Measurements from ENCODE around the gene GABRB2. TPM values are rescaled to one million over a fixed set of nuclear protein-coding genes. Genes with fewer than 3 reads are reported as not detected.

Gene GABRB2
- total RNA-seq, 1 experiment from 2014 or later: not detected

DNA sequence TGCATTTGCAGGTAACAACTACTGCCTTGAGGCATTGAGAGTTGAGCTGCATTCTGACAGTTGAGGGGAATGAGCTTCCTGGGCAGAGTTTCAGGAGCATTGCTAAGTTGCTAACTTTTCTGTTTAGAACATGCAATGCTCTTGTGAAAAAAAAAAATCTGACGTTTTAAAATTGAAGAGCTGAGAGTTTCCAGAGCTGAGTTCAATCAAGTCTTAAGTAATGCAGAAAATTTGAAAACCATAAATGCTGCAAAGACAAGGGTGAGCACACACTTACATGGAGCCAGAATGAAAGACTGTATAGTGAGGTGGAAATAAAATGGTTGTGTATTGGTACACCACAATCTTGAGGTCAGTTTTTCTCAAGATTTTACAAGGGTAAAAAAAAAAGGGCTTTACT lies 166.0 kb downstream of the GABRB2 start:
- no peak overlapping the region for H3K4me3 Mint-ChIP-seq (ENCODE audit: low read depth, unreplicated experiment)
- no peaks in the 10 kb centered on the region for H3K36me3 Mint-ChIP-seq (ENCODE audit: insufficient read depth, unreplicated experiment)
- intact Hi-C loops (cut with micrococcal nuclease; ENCODE audit: unreplicated experiment): no loop called here
- H3K27ac Mint-ChIP-seq (ENCODE audit: unreplicated experiment): no peak overlapping the region
- no peaks in the 10 kb centered on the region for H3K9me3 Mint-ChIP-seq (ENCODE audit: low read depth, unreplicated experiment)
- TF ChIP-seq, protein P1, sequence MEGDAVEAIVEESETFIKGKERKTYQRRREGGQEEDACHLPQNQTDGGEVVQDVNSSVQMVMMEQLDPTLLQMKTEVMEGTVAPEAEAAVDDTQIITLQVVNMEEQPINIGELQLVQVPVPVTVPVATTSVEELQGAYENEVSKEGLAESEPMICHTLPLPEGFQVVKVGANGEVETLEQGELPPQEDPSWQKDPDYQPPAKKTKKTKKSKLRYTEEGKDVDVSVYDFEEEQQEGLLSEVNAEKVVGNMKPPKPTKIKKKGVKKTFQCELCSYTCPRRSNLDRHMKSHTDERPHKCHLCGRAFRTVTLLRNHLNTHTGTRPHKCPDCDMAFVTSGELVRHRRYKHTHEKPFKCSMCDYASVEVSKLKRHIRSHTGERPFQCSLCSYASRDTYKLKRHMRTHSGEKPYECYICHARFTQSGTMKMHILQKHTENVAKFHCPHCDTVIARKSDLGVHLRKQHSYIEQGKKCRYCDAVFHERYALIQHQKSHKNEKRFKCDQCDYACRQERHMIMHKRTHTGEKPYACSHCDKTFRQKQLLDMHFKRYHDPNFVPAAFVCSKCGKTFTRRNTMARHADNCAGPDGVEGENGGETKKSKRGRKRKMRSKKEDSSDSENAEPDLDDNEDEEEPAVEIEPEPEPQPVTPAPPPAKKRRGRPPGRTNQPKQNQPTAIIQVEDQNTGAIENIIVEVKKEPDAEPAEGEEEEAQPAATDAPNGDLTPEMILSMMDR (IDR thresholded peaks at IDR 0.05; ENCODE audit: unreplicated experiment): no peak
- no peak for DNase-seq
- no peaks in the 10 kb centered on the region for H3K4me1 Mint-ChIP-seq (ENCODE audit: low read depth, unreplicated experiment)
- CTCF ChIA-PET: no interaction called here
- no peaks in the 10 kb centered on the region for H3K27me3 Mint-ChIP-seq (ENCODE audit: unreplicated experiment)
- no TSS peak for BruUV-seq (replicated peaks)

DNA sequence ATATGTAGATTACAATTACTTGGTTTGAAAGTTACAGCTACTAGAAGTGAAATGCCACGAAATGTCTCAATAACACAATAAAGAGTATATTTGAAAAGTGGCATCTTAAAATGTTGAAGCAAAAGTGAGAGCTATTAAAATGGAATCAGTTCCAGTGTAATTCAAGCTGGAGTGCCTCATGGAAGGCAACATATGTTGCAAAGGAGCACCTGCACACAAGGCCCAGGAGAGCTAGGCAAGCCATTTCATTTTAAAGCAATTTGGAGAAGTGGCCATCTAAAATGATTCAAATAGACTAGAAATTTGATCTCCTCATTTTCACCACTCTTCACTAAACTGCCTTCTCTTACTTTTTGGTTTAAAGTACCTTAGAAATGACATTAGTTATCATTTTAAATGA lies 167.8 kb downstream of the GABRB2 start:
- BruUV-seq (replicated peaks): no TSS peak
- DNase-seq: no peak
- TF ChIP-seq, protein P1 (IDR thresholded peaks at IDR 0.05; ENCODE audit: unreplicated experiment): no peak
- Mint-ChIP-seq H3K4me3 (ENCODE audit: low read depth, unreplicated experiment) (no peak overlapping the region), H3K36me3 (ENCODE audit: insufficient read depth, unreplicated experiment) (no peaks in the 10 kb centered on the region), H3K9me3 (ENCODE audit: low read depth, unreplicated experiment) (peaks cover 3% of the 10 kb centered on the region), H3K4me1 (ENCODE audit: low read depth, unreplicated experiment) (no peaks in the 10 kb centered on the region), H3K27ac (ENCODE audit: unreplicated experiment) (no peak overlapping the region), H3K27me3 (ENCODE audit: unreplicated experiment) (no peaks in the 10 kb centered on the region)
- intact Hi-C loops (cut with micrococcal nuclease; ENCODE audit: unreplicated experiment): no loop called here
- CTCF ChIA-PET: no interaction called here

DNA sequence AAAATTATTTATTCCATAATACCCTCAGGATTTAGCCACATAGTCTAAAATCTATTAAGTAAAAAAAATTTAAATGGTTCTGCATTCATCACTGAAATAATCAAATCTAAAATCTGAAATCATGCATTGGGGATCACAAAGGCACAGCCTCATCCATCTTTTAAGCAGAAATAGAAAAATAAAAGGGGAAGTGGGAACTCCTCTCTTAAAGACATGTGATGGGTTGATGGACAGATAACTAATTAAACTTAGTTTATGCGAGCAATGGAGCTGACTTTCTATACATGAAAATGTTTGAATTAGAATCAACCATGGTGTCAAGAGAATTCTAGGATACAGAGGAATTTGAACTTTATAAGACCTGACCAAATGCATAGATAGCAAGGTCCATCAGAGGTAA lies 170.5 kb downstream of the GABRB2 start:
- no peak for DNase-seq
- Mint-ChIP-seq H3K27me3 (ENCODE audit: unreplicated experiment) (no peaks in the 10 kb centered on the region), H3K4me3 (ENCODE audit: low read depth, unreplicated experiment) (no peak overlapping the region), H3K9me3 (ENCODE audit: low read depth, unreplicated experiment) (peaks cover 3% of the 10 kb centered on the region), H3K36me3 (ENCODE audit: insufficient read depth, unreplicated experiment) (no peaks in the 10 kb centered on the region), H3K27ac (ENCODE audit: unreplicated experiment) (no peak overlapping the region), H3K4me1 (ENCODE audit: low read depth, unreplicated experiment) (no peaks in the 10 kb centered on the region)
- intact Hi-C loops (cut with micrococcal nuclease; ENCODE audit: unreplicated experiment): no loop called here
- CTCF ChIA-PET: interaction anchor here (0.6 kb wide), 1 partner anchor 1133 kb away, joined by 3 read pairs; no protein-coding TSS in a partner anchor
- TF ChIP-seq, protein P1 (IDR thresholded peaks at IDR 0.05; ENCODE audit: unreplicated experiment): no peak
- no TSS peak for BruUV-seq (replicated peaks)

DNA sequence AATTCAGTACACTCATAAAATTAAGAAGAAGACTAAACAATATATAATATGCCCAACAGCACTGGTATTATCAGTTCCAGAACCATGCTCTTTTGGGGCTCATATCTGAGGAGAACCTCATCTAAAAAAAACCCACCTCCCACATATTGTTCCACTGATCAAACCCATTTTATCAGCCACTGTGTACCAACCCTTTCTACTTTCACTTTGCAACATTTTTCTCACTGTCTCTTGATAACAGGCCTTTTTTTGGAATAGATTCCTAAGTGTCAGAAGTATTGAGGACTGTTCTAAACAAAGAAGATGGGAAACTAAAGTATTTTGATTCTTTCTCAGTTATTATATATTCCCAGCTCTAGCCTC lies 173.2 kb downstream of the GABRB2 start:
- H3K9me3 Mint-ChIP-seq (ENCODE audit: low read depth, unreplicated experiment): peaks cover 6% of the 10 kb centered on the region
- H3K36me3 Mint-ChIP-seq (ENCODE audit: insufficient read depth, unreplicated experiment): no peaks in the 10 kb centered on the region
- BruUV-seq (replicated peaks): no TSS peak
- no peak overlapping the region for H3K27ac Mint-ChIP-seq (ENCODE audit: unreplicated experiment)
- DNase-seq: no peak
- H3K4me3 Mint-ChIP-seq (ENCODE audit: low read depth, unreplicated experiment): no peak overlapping the region
- H3K4me1 Mint-ChIP-seq (ENCODE audit: low read depth, unreplicated experiment): no peaks in the 10 kb centered on the region
- TF ChIP-seq, protein P1 (IDR thresholded peaks at IDR 0.05; ENCODE audit: unreplicated experiment): no peak
- no peaks in the 10 kb centered on the region for H3K27me3 Mint-ChIP-seq (ENCODE audit: unreplicated experiment)
- CTCF ChIA-PET: no interaction called here
- intact Hi-C loops (cut with micrococcal nuclease; ENCODE audit: unreplicated experiment): no loop called here

All from Calu3 (cell line).